SH-SY5Y (cell line): Measurements from ENCODE around the gene LTBP4.

Experiments used
- GATA2 ChIP-seq: IDR thresholded peaks from 2 replicates; pipeline ENCODE4 v1.6.1; 2011; ENCODE audit warnings: mild to moderate bottlenecking, low read depth, low read length
- GATA3 ChIP-seq: IDR thresholded peaks from 2 replicates; pipeline ENCODE4 v1.6.1; 2011; ENCODE audit warnings: low read depth, mild to moderate bottlenecking, low read length, moderate library complexity

DNA sequence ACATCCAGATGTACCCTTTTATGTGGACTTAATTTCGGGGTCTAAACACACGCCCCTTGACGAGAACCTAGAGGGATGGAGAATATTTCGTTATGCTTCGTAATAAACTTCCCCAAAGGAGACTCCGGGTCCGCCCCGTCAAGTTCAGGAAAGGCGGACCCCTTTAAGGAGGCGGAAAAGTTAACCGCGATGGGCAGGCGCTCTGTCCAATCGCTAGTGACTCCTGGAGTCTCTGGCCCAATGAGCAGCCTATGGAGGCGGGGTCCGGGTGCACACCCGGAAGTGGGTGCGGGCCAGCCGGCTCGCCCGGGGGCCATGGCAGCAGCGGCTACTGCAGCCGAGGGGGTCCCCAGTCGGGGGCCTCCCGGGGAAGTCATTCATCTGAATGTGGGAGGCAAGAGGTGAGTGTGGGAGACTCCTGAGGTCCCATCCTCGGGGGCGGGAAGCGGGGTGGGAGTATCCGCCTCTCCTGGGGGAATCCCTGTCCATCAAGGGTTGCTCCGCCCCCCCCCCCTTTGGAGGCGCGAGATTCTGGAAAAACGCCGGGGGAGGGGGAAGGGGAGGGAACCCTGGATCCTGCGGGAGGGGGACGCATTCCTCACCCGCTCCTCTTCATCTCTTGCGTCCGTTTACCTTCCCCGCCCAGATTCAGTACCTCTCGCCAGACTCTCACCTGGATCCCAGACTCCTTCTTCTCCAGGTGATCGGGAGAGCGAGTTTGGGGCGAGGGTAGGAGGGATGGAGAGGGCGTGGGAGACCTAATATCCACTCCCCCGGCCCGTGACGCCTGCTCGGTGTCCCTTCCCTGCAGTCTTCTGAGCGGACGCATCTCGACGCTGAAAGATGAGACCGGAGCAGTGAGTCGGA lies 24.4 kb upstream of the LTBP4 start, which contains the start of gene SHKBP1:
- TF ChIP-seq GATA3 = no peak
- TF ChIP-seq GATA2 = no peak
